ENCODE results near the gene NBEA.

The NBEA gene

GRCh38 chr13:35687336-35687735 is 745.3 kb downstream of the NBEA start:
- no peak for DNase-seq

GRCh38 chr13:35690581-35691207 is 748.6 kb downstream of the NBEA start:
- DNase-seq: peak; percentile 63

GRCh38 chr13:35693134-35693784 is 751.2 kb downstream of the NBEA start:
- peak; percentile 19 for DNase-seq

GRCh38 chr13:35694031-35694430 is 752.0 kb downstream of the NBEA start:
- DNase-seq: no peak

GRCh38 chr13:35694549-35695447 is 752.7 kb downstream of the NBEA start:
- no peak for DNase-seq

- DNase-seq: peak; percentile 47
Observed at GRCh38 chr13:35695448-35695770, 753.3 kb downstream of the NBEA start.

GRCh38 chr13:35697186-35697730 is 755.2 kb downstream of the NBEA start:
- DNase-seq: peak; percentile 31

GRCh38 chr13:35698911-35699576 is 757.0 kb downstream of the NBEA start:
- DNase-seq: peak; percentile 90

GRCh38 chr13:35699825-35700510 is 757.9 kb downstream of the NBEA start:
- DNase-seq: peak; percentile 82

GRCh38 chr13:35700671-35701070 is 758.6 kb downstream of the NBEA start:
- DNase-seq: peak; percentile 97

GRCh38 chr13:35702316-35702715 is 760.2 kb downstream of the NBEA start:
- DNase-seq: no peak

GRCh38 chr13:35703061-35703460 is 761.0 kb downstream of the NBEA start:
- DNase-seq: no peak

GRCh38 chr13:35704331-35704730 is 762.3 kb downstream of the NBEA start:
- DNase-seq: no peak

- no peak for DNase-seq
Observed at GRCh38 chr13:35706281-35706680, 764.2 kb downstream of the NBEA start.

GRCh38 chr13:35706721-35707120 is 764.7 kb downstream of the NBEA start:
- no peak for DNase-seq

- no peak for DNase-seq
Observed at GRCh38 chr13:35711909-35712308, 769.8 kb downstream of the NBEA start.

GRCh38 chr13:35712907-35713761 is 771.1 kb downstream of the NBEA start:
- DNase-seq: peak; percentile 88

GRCh38 chr13:35714121-35714520 is 772.1 kb downstream of the NBEA start:
- peak; percentile 81 for DNase-seq

- no peak for DNase-seq
Observed at GRCh38 chr13:35714588-35715377, 772.7 kb downstream of the NBEA start.

GRCh38 chr13:35716186-35716585 is 774.1 kb downstream of the NBEA start:
- DNase-seq: no peak

Data from fibroblast of skin of back (primary cell).